ENCODE results near the gene CBR3.
A peak's percentile ranks its signal among the peaks of the same experiment; 100 is the strongest.

CBR3 gene

GRCh38 chr21:36156339-36156814 is 21.5 kb downstream of the CBR3 start:
- peak; percentile 95 for ATAC-seq
- TF ChIP-seq GLIS3 (CRISPR knock-in tag; IDR thresholded peaks at IDR 0.05) (no peak), ZNF565 (CRISPR knock-in tag; conservative IDR thresholded peaks at IDR 0.05; ENCODE audit: low read depth) (no peak), TSHZ2 (CRISPR knock-in tag; IDR thresholded peaks at IDR 0.05) (no peak), PPARA (CRISPR knock-in tag; IDR thresholded peaks at IDR 0.05; ENCODE audit: borderline replicate concordance) (no peak), CREB5 (CRISPR knock-in tag; IDR thresholded peaks at IDR 0.05; ENCODE audit: low read depth) (no peak), POU6F1 (CRISPR knock-in tag; IDR thresholded peaks at IDR 0.05; ENCODE audit: borderline replicate concordance, low read depth) (no peak), OSR1 (CRISPR knock-in tag; IDR thresholded peaks at IDR 0.05) (no peak), ESRRG (CRISPR knock-in tag; IDR thresholded peaks at IDR 0.05) (no peak), ZC3H10 (CRISPR knock-in tag; IDR thresholded peaks at IDR 0.05) (no peak), PATZ1 (CRISPR knock-in tag; IDR thresholded peaks at IDR 0.05; ENCODE audit: borderline replicate concordance) (no peak), SNAI2 (CRISPR knock-in tag; IDR thresholded peaks at IDR 0.05) (no peak), RARB (CRISPR knock-in tag; IDR thresholded peaks at IDR 0.05) (no peak), ZNF70 (CRISPR knock-in tag; IDR thresholded peaks at IDR 0.05) (no peak), ZFP3 (CRISPR knock-in tag; IDR thresholded peaks at IDR 0.05) (no peak), BACH2 (CRISPR knock-in tag; IDR thresholded peaks at IDR 0.05; ENCODE audit: borderline replicate concordance) (no peak), ZFP30 (CRISPR knock-in tag; IDR thresholded peaks at IDR 0.05) (no peak), TOX (CRISPR knock-in tag; IDR thresholded peaks at IDR 0.05; ENCODE audit: borderline replicate concordance) (no peak), CSDC2 (CRISPR knock-in tag; IDR thresholded peaks at IDR 0.05) (no peak)

GRCh38 chr21:36156815-36157670 is 22.2 kb downstream of the CBR3 start, which contains the start of gene DOP1B:
Gene DOP1B, plus strand, starts transcription at chr21:36156824. Its CDS starts 7,910 bp downstream, at chr21:36164734.
- TF ChIP-seq PPARA (CRISPR knock-in tag; IDR thresholded peaks at IDR 0.05; ENCODE audit: borderline replicate concordance) (no peak), TCF4 (CRISPR knock-in tag; IDR thresholded peaks at IDR 0.05; ENCODE audit: borderline replicate concordance) (no peak), RARB (CRISPR knock-in tag; IDR thresholded peaks at IDR 0.05) (no peak), POU6F1 (CRISPR knock-in tag; IDR thresholded peaks at IDR 0.05; ENCODE audit: borderline replicate concordance, low read depth) (no peak), ZNF8 (CRISPR knock-in tag; IDR thresholded peaks at IDR 0.05) (no peak), ZNF70 (CRISPR knock-in tag; IDR thresholded peaks at IDR 0.05) (no peak), BACH2 (CRISPR knock-in tag; IDR thresholded peaks at IDR 0.05; ENCODE audit: borderline replicate concordance) (no peak)
- peak; percentile 10 for ATAC-seq

Measured in SK-N-SH treated with all-trans-retinoic acid at 6 μM for 48 hours (cell line).